Measurements from ENCODE around the gene NAALADL2.
"Not testable (repeated sequence)": the region's sequence is repeated elsewhere in the genome, so short reads cannot be mapped to it uniquely, and the experiment has no call there.

Gene NAALADL2

DNA sequence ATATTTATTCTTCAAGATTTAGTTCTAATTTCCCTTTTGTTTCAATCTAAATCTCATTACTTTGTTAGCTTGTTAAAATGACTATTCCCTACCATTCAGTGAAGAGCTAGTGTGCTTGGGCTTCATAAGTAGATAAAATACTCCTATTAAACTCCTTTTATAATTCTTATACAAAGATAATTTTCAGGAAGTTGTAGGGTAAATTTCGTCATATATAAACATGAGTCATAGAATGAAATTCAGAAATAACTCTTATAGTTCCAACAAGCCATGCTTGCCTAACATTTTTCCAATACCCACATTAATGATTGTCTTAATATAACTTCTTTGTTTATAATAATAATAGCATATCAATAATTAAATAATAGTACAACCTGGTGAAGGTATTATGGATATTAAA lies 407.3 kb downstream of the NAALADL2 start:
- H3K4me3 ChIP-seq (ENCODE audit: low read depth, low read length), result no peak overlapping the region
- H3K27me3 ChIP-seq, result no peaks in the 10 kb centered on the region
- no peak for DNase-seq
- no peaks in the 10 kb centered on the region for H3K36me3 ChIP-seq
- peaks cover 12% of the 10 kb centered on the region for H3K4me1 ChIP-seq
- TF ChIP-seq, protein P1, sequence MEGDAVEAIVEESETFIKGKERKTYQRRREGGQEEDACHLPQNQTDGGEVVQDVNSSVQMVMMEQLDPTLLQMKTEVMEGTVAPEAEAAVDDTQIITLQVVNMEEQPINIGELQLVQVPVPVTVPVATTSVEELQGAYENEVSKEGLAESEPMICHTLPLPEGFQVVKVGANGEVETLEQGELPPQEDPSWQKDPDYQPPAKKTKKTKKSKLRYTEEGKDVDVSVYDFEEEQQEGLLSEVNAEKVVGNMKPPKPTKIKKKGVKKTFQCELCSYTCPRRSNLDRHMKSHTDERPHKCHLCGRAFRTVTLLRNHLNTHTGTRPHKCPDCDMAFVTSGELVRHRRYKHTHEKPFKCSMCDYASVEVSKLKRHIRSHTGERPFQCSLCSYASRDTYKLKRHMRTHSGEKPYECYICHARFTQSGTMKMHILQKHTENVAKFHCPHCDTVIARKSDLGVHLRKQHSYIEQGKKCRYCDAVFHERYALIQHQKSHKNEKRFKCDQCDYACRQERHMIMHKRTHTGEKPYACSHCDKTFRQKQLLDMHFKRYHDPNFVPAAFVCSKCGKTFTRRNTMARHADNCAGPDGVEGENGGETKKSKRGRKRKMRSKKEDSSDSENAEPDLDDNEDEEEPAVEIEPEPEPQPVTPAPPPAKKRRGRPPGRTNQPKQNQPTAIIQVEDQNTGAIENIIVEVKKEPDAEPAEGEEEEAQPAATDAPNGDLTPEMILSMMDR (IDR thresholded peaks at IDR 0.05; ENCODE audit: low read depth, low read length), result no peak
- no peaks in the 10 kb centered on the region for H3K9me3 ChIP-seq

- H3K4me3 ChIP-seq (ENCODE audit: low read depth, low read length), result no peak overlapping the region
Observed at GRCh38 chr3:175267121-175267531, 408.0 kb downstream of the NAALADL2 start.

DNA sequence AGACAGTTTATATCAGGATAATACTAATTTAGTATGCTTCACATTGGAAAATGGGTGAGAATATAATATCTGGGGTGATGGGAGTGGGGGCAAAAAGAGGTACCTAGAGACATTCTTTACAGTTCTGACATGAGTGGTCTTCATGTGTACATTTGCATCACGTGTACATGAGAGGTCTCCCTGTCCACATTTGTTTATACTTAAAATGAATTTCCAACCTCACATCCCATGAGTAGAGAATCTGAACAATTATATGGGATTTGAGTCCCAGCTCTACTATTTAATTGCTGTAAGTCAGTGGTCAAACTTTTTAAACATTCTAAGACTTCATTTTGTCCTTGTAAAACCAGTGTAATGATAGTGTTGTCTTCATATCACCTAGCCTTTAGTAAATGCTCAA lies 408.4 kb downstream of the NAALADL2 start:
- Histone ChIP-seq H3K4me1 (peaks cover 12% of the 10 kb centered on the region), H3K9me3 (no peaks in the 10 kb centered on the region), H3K4me3 (ENCODE audit: low read depth, low read length) (no peak overlapping the region), H3K36me3 (no peaks in the 10 kb centered on the region), H3K27me3 (no peaks in the 10 kb centered on the region)
- TF ChIP-seq, protein P1 (IDR thresholded peaks at IDR 0.05; ENCODE audit: low read depth, low read length), result no peak
- DNase-seq, result no peak

More at GRCh38 chr3:175267121-175267531, 408.0 kb downstream of the NAALADL2 start:
- Histone ChIP-seq H3K36me3 (no peaks in the 10 kb centered on the region), H3K27me3 (no peaks in the 10 kb centered on the region), H3K4me1 (peaks cover 12% of the 10 kb centered on the region), H3K9me3 (no peaks in the 10 kb centered on the region)
- DNase-seq, result no peak
- TF ChIP-seq, protein P1 (IDR thresholded peaks at IDR 0.05; ENCODE audit: low read depth, low read length), result no peak

DNA sequence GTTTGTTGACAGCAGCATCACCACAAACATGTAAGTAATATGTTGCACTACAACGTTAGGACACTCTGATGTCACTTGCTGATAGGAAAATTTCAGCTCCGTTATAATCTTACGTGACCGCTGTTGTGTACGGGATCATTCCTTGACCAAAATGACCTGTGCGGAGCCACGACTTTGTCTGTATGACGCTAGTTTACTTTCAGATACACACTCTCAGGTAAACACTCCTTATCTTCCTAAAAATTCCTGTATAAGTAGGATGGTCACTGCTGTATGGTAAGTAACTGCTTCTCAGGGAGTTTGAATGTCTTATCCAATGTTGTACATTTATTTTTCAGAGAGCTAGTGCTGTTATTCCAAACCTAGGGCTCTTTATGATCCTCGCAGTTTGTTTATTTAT lies 410.3 kb downstream of the NAALADL2 start:
- Histone ChIP-seq H3K4me3 (ENCODE audit: low read depth, low read length) (no peak overlapping the region), H3K36me3 (no peaks in the 10 kb centered on the region), H3K9me3 (no peaks in the 10 kb centered on the region), H3K27me3 (no peaks in the 10 kb centered on the region), H3K4me1 (peaks cover 12% of the 10 kb centered on the region)
- no peak for DNase-seq
- TF ChIP-seq, protein P1 (IDR thresholded peaks at IDR 0.05; ENCODE audit: low read depth, low read length), result no peak

- H3K36me3 ChIP-seq, result no peaks in the 10 kb centered on the region
- TF ChIP-seq, protein P1 (IDR thresholded peaks at IDR 0.05; ENCODE audit: low read depth, low read length), result no peak
- H3K4me1 ChIP-seq, result peaks cover 12% of the 10 kb centered on the region
- H3K4me3 ChIP-seq (ENCODE audit: low read depth, low read length), result peak overlapping the region; percentile 9; the same call in 1 of the 2 replicates
- no peaks in the 10 kb centered on the region for H3K27me3 ChIP-seq
- DNase-seq, result peak; percentile 32
- no peaks in the 10 kb centered on the region for H3K9me3 ChIP-seq
Observed at GRCh38 chr3:175270198-175270837, 411.2 kb downstream of the NAALADL2 start.

DNA sequence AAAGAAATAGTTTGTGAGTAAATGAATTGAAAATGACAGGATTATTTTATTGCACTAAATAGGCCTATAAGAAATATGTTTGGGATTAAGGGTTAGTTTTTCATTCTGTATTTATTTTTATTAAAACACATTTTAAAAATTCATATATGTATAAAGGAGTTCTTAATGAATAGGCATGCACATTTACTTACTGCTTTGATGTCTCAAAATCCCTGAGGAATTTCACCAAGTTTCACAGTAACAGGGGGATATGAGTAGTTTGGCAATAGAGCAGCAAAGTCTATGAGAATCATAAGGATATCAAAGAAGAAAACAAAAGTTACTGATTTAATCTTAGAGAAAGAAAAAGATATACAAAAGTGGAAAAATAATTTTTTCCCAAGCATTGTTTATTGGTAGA lies 411.7 kb downstream of the NAALADL2 start:
- H3K36me3 ChIP-seq, result no peaks in the 10 kb centered on the region
- no peak for DNase-seq
- no peak overlapping the region for H3K4me3 ChIP-seq (ENCODE audit: low read depth, low read length)
- no peaks in the 10 kb centered on the region for H3K27me3 ChIP-seq
- H3K4me1 ChIP-seq, result peaks cover 12% of the 10 kb centered on the region
- TF ChIP-seq, protein P1 (IDR thresholded peaks at IDR 0.05; ENCODE audit: low read depth, low read length), result no peak
- H3K9me3 ChIP-seq, result no peaks in the 10 kb centered on the region

DNA sequence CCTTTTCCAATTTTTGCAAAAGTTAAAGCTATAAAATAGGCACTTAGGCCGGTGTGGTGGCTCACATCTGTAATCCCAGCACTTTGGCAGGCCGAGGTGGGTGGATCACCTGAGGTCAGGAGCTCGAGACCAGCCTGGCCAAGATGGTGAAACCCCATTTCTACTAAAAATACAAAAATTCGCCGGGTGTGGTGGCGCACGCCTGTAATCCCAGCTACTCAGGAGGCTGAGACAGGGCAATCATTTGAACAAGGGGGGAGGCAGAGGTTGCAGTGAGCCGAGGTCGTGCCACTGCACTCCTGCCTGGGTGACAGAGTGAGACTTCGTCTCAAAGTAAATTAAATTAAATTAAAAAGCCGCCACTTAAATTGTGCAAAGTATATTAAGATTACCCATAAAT lies 412.3 kb downstream of the NAALADL2 start:
- not testable (repeated sequence) for H3K36me3 ChIP-seq; H3K27me3 ChIP-seq; DNase-seq; H3K4me3 ChIP-seq (ENCODE audit: low read depth, low read length); H3K9me3 ChIP-seq
- peaks cover 12% of the 10 kb centered on the region for H3K4me1 ChIP-seq
